ENCODE measurements around the gene HPSE2.
"Not testable (repeated sequence)": the region's sequence is repeated elsewhere in the genome, so short reads cannot be mapped to it uniquely, and the experiment has no call there.

Gene HPSE2

GRCh38 chr10:99002392-99002791 is 233.3 kb downstream of the HPSE2 start:
- no peak for DNase-seq

GRCh38 chr10:98997596-98997995 is 238.1 kb downstream of the HPSE2 start:
- DNase-seq, result no peak

- DNase-seq, result no peak
Observed at GRCh38 chr10:98994030-98994429, 241.6 kb downstream of the HPSE2 start.

GRCh38 chr10:98983751-98984150 is 251.9 kb downstream of the HPSE2 start:
- not testable (repeated sequence) for DNase-seq

- no peak for DNase-seq
Observed at GRCh38 chr10:98980353-98980752, 255.3 kb downstream of the HPSE2 start.

GRCh38 chr10:98971464-98971863 is 264.2 kb downstream of the HPSE2 start:
- DNase-seq, result no peak

GRCh38 chr10:98967601-98968000 is 268.1 kb downstream of the HPSE2 start:
- no peak for DNase-seq

GRCh38 chr10:98963608-98964007 is 272.0 kb downstream of the HPSE2 start:
- DNase-seq, result no peak

GRCh38 chr10:98959379-98959778 is 276.3 kb downstream of the HPSE2 start:
- no peak for DNase-seq

- DNase-seq, result no peak
Observed at GRCh38 chr10:98957801-98958200, 277.9 kb downstream of the HPSE2 start.

GRCh38 chr10:98956576-98957260 is 278.9 kb downstream of the HPSE2 start:
- DNase-seq, result no peak

GRCh38 chr10:98953251-98953650 is 282.4 kb downstream of the HPSE2 start:
- DNase-seq, result no peak

- no peak for DNase-seq
Observed at GRCh38 chr10:98951269-98952000, 284.2 kb downstream of the HPSE2 start.

- DNase-seq, result no peak
Observed at GRCh38 chr10:98950106-98950505, 285.5 kb downstream of the HPSE2 start.

- DNase-seq, result no peak
Observed at GRCh38 chr10:98949306-98949705, 286.3 kb downstream of the HPSE2 start.

GRCh38 chr10:98943681-98944080 is 292.0 kb downstream of the HPSE2 start:
- DNase-seq, result no peak

GRCh38 chr10:98929709-98930108 is 305.9 kb downstream of the HPSE2 start:
- DNase-seq, result no peak

GRCh38 chr10:98925651-98926050 is 310.0 kb downstream of the HPSE2 start:
- DNase-seq, result no peak

GRCh38 chr10:98924526-98924925 is 311.1 kb downstream of the HPSE2 start:
- DNase-seq, result no peak

GRCh38 chr10:98921316-98921715 is 314.3 kb downstream of the HPSE2 start:
- no peak for DNase-seq

- no peak for DNase-seq
Observed at GRCh38 chr10:98920807-98921206, 314.8 kb downstream of the HPSE2 start.

GRCh38 chr10:98920360-98920759 is 315.3 kb downstream of the HPSE2 start:
- no peak for DNase-seq

GRCh38 chr10:98919899-98920298 is 315.8 kb downstream of the HPSE2 start:
- DNase-seq, result no peak

- DNase-seq, result no peak
Observed at GRCh38 chr10:98917828-98918227, 317.8 kb downstream of the HPSE2 start.

Measured in SIG-M5 (cell line).